Measurements from ENCODE around the gene LIX1L.

The LIX1L gene

GRCh38 chr1:145962157-145963102 lies 4.6 kb upstream of the LIX1L start:
- DNase-seq: peak; percentile 31

GRCh38 chr1:145961425-145962156 lies 3.8 kb upstream of the LIX1L start:
- DNase-seq: peak; percentile 23

- no peak for DNase-seq
These were observed 3.2 kb upstream of the LIX1L start for GRCh38 chr1:145961109-145961424.

GRCh38 chr1:145960468-145961108 lies 2.8 kb upstream of the LIX1L start:
- peak; percentile 53 for DNase-seq

GRCh38 chr1:145959957-145960467 lies 2.2 kb upstream of the LIX1L start:
- DNase-seq: no peak

- no peak for DNase-seq
These were observed 1.5 kb upstream of the LIX1L start for GRCh38 chr1:145959333-145959732.

- no peak for DNase-seq
These were observed 917 bp upstream of the LIX1L start for GRCh38 chr1:145958734-145959133.

- DNase-seq: no peak
These were observed 905 bp downstream of the LIX1L start for GRCh38 chr1:145956781-145957442.

GRCh38 chr1:145956361-145956760 lies 1.5 kb downstream of the LIX1L start:
- no peak for DNase-seq

- DNase-seq: no peak
These were observed 2.4 kb downstream of the LIX1L start for GRCh38 chr1:145955436-145955835.

- no peak for DNase-seq
These were observed 4.0 kb downstream of the LIX1L start for GRCh38 chr1:145953861-145954260.

GRCh38 chr1:145952903-145953302 lies 4.9 kb downstream of the LIX1L start:
- DNase-seq: no peak

- DNase-seq: no peak
These were observed 6.3 kb downstream of the LIX1L start for GRCh38 chr1:145951526-145951925.

- no peak for DNase-seq
These were observed 8.6 kb downstream of the LIX1L start for GRCh38 chr1:145949219-145949618.

- no peak for DNase-seq
These were observed 10.3 kb downstream of the LIX1L start for GRCh38 chr1:145947551-145947950.

- no peak for DNase-seq
These were observed 11.3 kb downstream of the LIX1L start for GRCh38 chr1:145946477-145946986.

GRCh38 chr1:145944532-145944931 lies 13.3 kb downstream of the LIX1L start:
- DNase-seq: no peak

- DNase-seq: no peak
These were observed 14.9 kb downstream of the LIX1L start for GRCh38 chr1:145942871-145943270.

- DNase-seq: no peak
These were observed 15.4 kb downstream of the LIX1L start for GRCh38 chr1:145942405-145942804.

GRCh38 chr1:145937436-145937835 lies 20.4 kb downstream of the LIX1L start:
- DNase-seq: no peak

GRCh38 chr1:145936247-145936646 lies 21.6 kb downstream of the LIX1L start:
- DNase-seq: no peak

- DNase-seq: no peak
These were observed 22.1 kb downstream of the LIX1L start for GRCh38 chr1:145935708-145936107.
